Keratinocyte (primary cell): ENCODE data around the gene CMTM2. TPM values are rescaled to one million over a fixed set of nuclear protein-coding genes. Genes with fewer than 3 reads are reported as not detected.

Experiments used
- DNase-seq: peaks from one replicate; pipeline ENCODE4 v3.0.0-alpha.2; 2011; ENCODE audit warnings: low read depth, missing footprints, low spot score
- FAIRE-seq: peaks from 2 replicates; lab custom pipeline; 2011; peaks lifted over from hg19 to GRCh38; lab: Jason Lieb, UNC
- H2AFZ ChIP-seq: 2 replicates; pipeline ENCODE4 v1.6.0; 2012; ENCODE audit warnings: low read length, control low read depth, inconsistent platforms; ENCODE audit not compliant: control insufficient read depth
- H3K27ac ChIP-seq: 2 replicates; pipeline ENCODE4 v1.5.1; 2011; ENCODE audit warnings: low read length; ENCODE audit not compliant: control insufficient read depth, insufficient read depth
- H3K27me3 ChIP-seq: 3 replicates; pipeline ENCODE4 v1.6.0; 2011; ENCODE audit warnings: low read length; ENCODE audit not compliant: control insufficient read depth, insufficient read depth; ENCODE audit errors: extremely low read depth
- H3K36me3 ChIP-seq, 2 experiments: 2 replicates in 1 of 2; 3 replicates in 1 of 2; pipeline ENCODE4 v1.5.1; 2011; ENCODE audit warnings: low read length in 2 of 2, mild to moderate bottlenecking in 1 of 2; ENCODE audit not compliant: control insufficient read depth in 2 of 2, insufficient read depth in 2 of 2; ENCODE audit errors: extremely low read depth in 1 of 2
- H3K4me1 ChIP-seq: 3 replicates; pipeline ENCODE4 v1.5.1; 2011; ENCODE audit warnings: low read length; ENCODE audit not compliant: control insufficient read depth, insufficient read depth; ENCODE audit errors: extremely low read depth
- H3K4me2 ChIP-seq: 3 replicates; pipeline ENCODE4 v1.6.0; 2011; ENCODE audit warnings: low read depth, low read length; ENCODE audit not compliant: control insufficient read depth, insufficient read depth; ENCODE audit errors: extremely low read depth
- H3K4me3 ChIP-seq, 3 experiments: fragments of 200-600 bp in 1 of 3; sonication (generic) in 1 of 3; 2 replicates in 2 of 3; 3 replicates in 1 of 3; pipeline ENCODE4 v1.5.1; 2011 to 2016; ENCODE audit warnings: low read length in 3 of 3, mild to moderate bottlenecking in 3 of 3, control low read depth in 2 of 3, inconsistent platforms in 1 of 3, low read depth in 1 of 3, mixed read lengths in 1 of 3, mixed run types in 1 of 3, moderate library complexity in 1 of 3; ENCODE audit not compliant: control insufficient read depth in 2 of 3, insufficient read depth in 2 of 3; ENCODE audit errors: extremely low read depth in 1 of 3
- H3K79me2 ChIP-seq: 2 replicates; pipeline ENCODE4 v1.6.0; 2012; ENCODE audit warnings: low read length; ENCODE audit not compliant: control insufficient read depth, insufficient read depth
- H3K9ac ChIP-seq: 3 replicates; pipeline ENCODE4 v1.6.0; 2011; ENCODE audit warnings: low read length; ENCODE audit not compliant: control insufficient read depth, insufficient read depth; ENCODE audit errors: extremely low read depth
- H3K9me1 ChIP-seq: 3 replicates; pipeline ENCODE4 v1.6.0; 2011; ENCODE audit warnings: low read length; ENCODE audit not compliant: control insufficient read depth, insufficient read depth; ENCODE audit errors: extremely low read depth
- H3K9me3 ChIP-seq: 2 replicates; pipeline ENCODE4 v1.5.1; 2012; ENCODE audit warnings: low read depth, low read length; ENCODE audit not compliant: control insufficient read depth
- H4K20me1 ChIP-seq: 3 replicates; pipeline ENCODE4 v1.6.0; 2011; ENCODE audit warnings: low read length; ENCODE audit not compliant: control insufficient read depth, insufficient read depth; ENCODE audit errors: extremely low read depth
- EZH2 ChIP-seq: IDR thresholded peaks from one replicate; pipeline ENCODE4 v1.6.1; 2012; ENCODE audit warnings: inconsistent platforms, mild to moderate bottlenecking, low read length, moderate library complexity
- dilution Hi-C: fragments of 300-500 bp; cut with MboI; formaldehyde crosslinking; loops from one replicate; pipeline ENCODE4 v1.7.0; 2020; ENCODE audit warnings: low sequenced_read_pairs; ENCODE audit not compliant: extremely low pct_ligation_motif_present
- polyA plus RNA-seq, 5 experiments: library from polyadenylated mRNA; depleted of rRNA in 3 of 5; stranded (reverse) in 3 of 5; stranded (forward) in 1 of 5; unstranded in 1 of 5; fragments of >200 nt; gene quantifications; 1 replicate in 1 of 5; 2 replicates in 3 of 5; 3 replicates in 1 of 5; pipeline versions ENCODE4 v1.2.1 to v1.2.3, GENCODE V29; 2011 to 2012; ENCODE audit warnings: missing spikeins in 2 of 5, low read depth in 1 of 5, low replicate concordance in 1 of 5
- TF ChIP-seq, protein P1 (sequence below), 3 experiments: IDR thresholded peaks in 1 of 3; conservative IDR thresholded peaks in 1 of 3; optimal IDR thresholded peaks in 1 of 3; 2 replicates in 2 of 3; 3 replicates in 1 of 3; pipeline versions ENCODE3 to v1.5.1; 2011; ENCODE audit warnings: low read length in 3 of 3, mild to moderate bottlenecking in 3 of 3, moderate library complexity in 2 of 3, control low read depth in 1 of 3, inconsistent platforms in 1 of 3; ENCODE audit not compliant: insufficient read depth in 2 of 3; ENCODE audit errors: extremely low read depth in 1 of 3

The CMTM2 gene
- polyA plus RNA-seq, 1 donor (not counting 4 experiments of a cell fraction or from before 2014, with no cell fraction given) = not detected

DNA sequence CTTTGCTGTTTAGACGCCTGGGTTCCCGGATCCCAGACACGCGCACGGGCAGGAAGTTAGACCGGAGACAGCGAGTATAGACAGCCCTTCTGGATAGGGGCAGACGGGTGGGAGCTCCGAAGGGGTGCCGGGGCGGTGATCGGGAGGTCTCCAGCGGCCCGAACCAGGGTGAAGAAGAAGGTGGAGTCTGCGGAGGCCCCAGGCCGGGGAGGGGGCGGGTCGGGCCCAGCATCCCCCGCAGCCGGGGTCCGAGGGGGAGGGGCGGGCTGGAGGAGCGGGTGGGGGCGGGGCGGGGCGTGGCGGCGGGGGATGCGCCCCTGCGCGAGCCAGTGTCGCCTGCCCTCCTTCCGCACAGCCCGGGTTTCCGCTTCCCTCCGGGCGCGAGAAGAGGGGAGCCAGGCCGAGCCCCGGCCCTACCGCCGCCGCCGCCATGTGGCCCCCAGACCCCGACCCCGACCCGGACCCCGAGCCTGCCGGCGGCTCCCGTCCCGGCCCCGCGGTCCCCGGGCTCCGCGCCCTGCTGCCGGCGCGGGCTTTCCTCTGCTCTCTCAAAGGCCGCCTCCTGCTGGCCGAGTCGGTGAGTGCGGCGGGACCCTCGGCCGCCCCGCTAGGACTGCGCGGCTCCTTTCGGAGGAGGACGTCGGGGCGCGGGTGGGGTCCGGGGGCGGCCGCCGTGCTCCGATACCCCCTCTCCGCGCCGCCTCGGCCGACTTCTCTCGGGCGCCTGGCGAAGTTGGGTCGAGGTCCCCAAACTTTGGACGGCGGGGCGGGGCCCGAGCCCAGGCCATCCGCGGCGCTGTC is 25.3 kb downstream of the CMTM2 start, which contains the start of gene CMTM3:
Gene CMTM3, plus strand, starts transcription at position 329 of the 801 bp plus-strand sequence. Its CDS starts 102 bp downstream, at position 431.
- Histone ChIP-seq H3K4me3 (peak within 1 kb of the TSS; percentile 68 to 79 (median 79)), H4K20me1 (no peaks in the 10 kb centered on the region), H3K4me1 (peaks cover 23% of the 10 kb centered on the region), H3K27ac (peak within 1 kb of the TSS; percentile 40), H2AFZ (peak within 1 kb of the TSS; percentile 78), H3K4me2 (peak within 1 kb of the TSS; percentile 84), H3K9me3 (peaks cover 2% of the 10 kb centered on the region), H3K9ac (peak within 1 kb of the TSS; percentile 67), H3K79me2 (peaks cover 6% of the 10 kb centered on the region), H3K9me1 (no peaks in the 10 kb centered on the region), H3K27me3 (no peaks in the 10 kb centered on the region), H3K36me3 (peaks cover 2 to 4% of the 10 kb centered on the region in 2 experiments)
- dilution Hi-C loops = no loop called here
- TF ChIP-seq, protein P1, sequence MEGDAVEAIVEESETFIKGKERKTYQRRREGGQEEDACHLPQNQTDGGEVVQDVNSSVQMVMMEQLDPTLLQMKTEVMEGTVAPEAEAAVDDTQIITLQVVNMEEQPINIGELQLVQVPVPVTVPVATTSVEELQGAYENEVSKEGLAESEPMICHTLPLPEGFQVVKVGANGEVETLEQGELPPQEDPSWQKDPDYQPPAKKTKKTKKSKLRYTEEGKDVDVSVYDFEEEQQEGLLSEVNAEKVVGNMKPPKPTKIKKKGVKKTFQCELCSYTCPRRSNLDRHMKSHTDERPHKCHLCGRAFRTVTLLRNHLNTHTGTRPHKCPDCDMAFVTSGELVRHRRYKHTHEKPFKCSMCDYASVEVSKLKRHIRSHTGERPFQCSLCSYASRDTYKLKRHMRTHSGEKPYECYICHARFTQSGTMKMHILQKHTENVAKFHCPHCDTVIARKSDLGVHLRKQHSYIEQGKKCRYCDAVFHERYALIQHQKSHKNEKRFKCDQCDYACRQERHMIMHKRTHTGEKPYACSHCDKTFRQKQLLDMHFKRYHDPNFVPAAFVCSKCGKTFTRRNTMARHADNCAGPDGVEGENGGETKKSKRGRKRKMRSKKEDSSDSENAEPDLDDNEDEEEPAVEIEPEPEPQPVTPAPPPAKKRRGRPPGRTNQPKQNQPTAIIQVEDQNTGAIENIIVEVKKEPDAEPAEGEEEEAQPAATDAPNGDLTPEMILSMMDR (optimal IDR thresholded peaks at IDR 0.05 in 1 of 3, IDR thresholded peaks at IDR 0.05 in 1 of 3, conservative IDR thresholded peaks at IDR 0.05 in 1 of 3; ENCODE audit: extremely low read depth in 1 of 3, insufficient read depth in 2 of 3, low read length in 3 of 3) = peak in 2 of 3 experiments; percentile 67 to 73
- TF ChIP-seq EZH2 = no peak
- FAIRE-seq (no peak), DNase-seq (no peak)

DNA sequence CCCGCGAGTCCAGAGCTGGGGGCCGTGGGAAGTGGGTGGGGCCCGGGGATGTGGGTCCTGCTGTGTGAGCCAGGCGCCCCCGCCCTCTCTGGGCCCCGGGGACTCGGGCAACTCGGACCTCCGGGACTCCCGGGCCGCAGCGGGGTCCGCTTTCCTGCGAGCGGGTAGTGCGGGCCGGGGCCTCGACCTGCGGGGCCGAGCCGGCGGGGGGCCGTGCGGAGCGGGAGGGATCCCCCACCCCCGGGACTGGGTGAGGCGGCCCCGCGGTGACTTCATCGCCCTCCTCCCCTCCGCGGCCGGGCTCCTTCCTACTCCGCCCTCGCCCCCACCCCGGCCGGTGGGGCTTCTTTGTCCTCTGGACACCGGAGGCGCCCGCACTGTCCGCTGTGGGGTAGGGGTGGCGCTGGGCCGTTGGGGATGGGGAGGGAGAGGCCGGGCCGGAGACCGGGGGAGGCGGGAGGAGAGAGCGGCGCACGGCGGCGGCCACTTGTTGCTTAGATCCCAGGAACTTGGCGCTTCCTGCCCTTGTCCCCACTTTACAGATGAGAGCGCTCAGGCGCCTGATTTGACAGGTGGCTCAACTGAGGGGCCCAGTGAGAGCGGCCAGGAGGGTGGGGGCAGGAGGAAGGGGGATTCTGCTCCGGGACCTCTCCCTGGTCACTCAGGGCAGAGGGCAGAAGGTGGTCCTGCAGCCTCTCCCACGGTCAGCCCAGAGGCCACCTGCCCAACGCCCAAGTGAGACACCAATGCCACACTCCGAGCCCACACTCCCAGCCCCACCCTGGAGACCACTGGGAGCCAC is 26.1 kb downstream of the CMTM2 start:
- no peak for DNase-seq
- dilution Hi-C loops = no loop called here
- H3K9me3 ChIP-seq = peaks cover 2% of the 10 kb centered on the region
- peaks cover 6% of the 10 kb centered on the region for H3K79me2 ChIP-seq
- H3K4me3 ChIP-seq = peak overlapping the region; percentile 68 to 79 (median 79)
- H2AFZ ChIP-seq = peak overlapping the region; percentile 26
- peak overlapping the region; percentile 67 for H3K9ac ChIP-seq
- no peaks in the 10 kb centered on the region for H3K27me3 ChIP-seq
- peak overlapping the region; percentile 60 for H3K4me2 ChIP-seq
- H3K4me1 ChIP-seq = peaks cover 23% of the 10 kb centered on the region
- TF ChIP-seq EZH2 = no peak
- TF ChIP-seq, protein P1 (optimal IDR thresholded peaks at IDR 0.05 in 1 of 3, IDR thresholded peaks at IDR 0.05 in 1 of 3, conservative IDR thresholded peaks at IDR 0.05 in 1 of 3; ENCODE audit: extremely low read depth in 1 of 3, insufficient read depth in 2 of 3, low read length in 3 of 3) = no peak
- H3K36me3 ChIP-seq = peaks cover 8 to 12% of the 10 kb centered on the region in 2 experiments
- no peaks in the 10 kb centered on the region for H3K9me1 ChIP-seq
- no peaks in the 10 kb centered on the region for H4K20me1 ChIP-seq
- no peak for FAIRE-seq
- H3K27ac ChIP-seq = peak overlapping the region; percentile 40
